GM23248 (cell line): ENCODE results near the gene GSTP1.

Source experiments
- EZH2 ChIP-seq: fragments of 200-600 bp; sonication (generic); IDR thresholded peaks from 2 replicates; pipeline ENCODE4 v1.6.1; 2018; ENCODE audit warnings: antibody characterized with exemption, mild to moderate bottlenecking; ENCODE audit not compliant: insufficient read depth, poor library complexity, severe bottlenecking
- EZH2phosphoT487 ChIP-seq: fragments of 200-600 bp; sonication (generic); IDR thresholded peaks from 2 replicates; pipeline ENCODE4 v1.6.1; 2018; ENCODE audit warnings: antibody characterized with exemption, moderate library complexity, mild to moderate bottlenecking, low read depth; ENCODE audit not compliant: insufficient read depth

- no peak for TF ChIP-seq EZH2phosphoT487
- no peak for TF ChIP-seq EZH2
Measured at GRCh38 chr11:67556244-67556643, 27.4 kb upstream of the GSTP1 start.
